22Rv1 (cell line): ENCODE results near the gene SALL1.

Experiments
- H3K27ac ChIP-seq: fragments of 450-650 bp; 2 replicates; pipeline ENCODE4 v1.5.1; 2017
- CTCF ChIP-seq: fragments of 450-650 bp; IDR thresholded peaks from 2 replicates; pipeline ENCODE4 v1.5.1; 2017; ENCODE audit warnings: mild to moderate bottlenecking
- ZFX ChIP-seq: fragments of 450-650 bp; IDR thresholded peaks from 2 replicates; pipeline ENCODE4 v1.6.1; 2017; ENCODE audit warnings: antibody characterized with exemption, borderline replicate concordance

SALL1 gene

DNA sequence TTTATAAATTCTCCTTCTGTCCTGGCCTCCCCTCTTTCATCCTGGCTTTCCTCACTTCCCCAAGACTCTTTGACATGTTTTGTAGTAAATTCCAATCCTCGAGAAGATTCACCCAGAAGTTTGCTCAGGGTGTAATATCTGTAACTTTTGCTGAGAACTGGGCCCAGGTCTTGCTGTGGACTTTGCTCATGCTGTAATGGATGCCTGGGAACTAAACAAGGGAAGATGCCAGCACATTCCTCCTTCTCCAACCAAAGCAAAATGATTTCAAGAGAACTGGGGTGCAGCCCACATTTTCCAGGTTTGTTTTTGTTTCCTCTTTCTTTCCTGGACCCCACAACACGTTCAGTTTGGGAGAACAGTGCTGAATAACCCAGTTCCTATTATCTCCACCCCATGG lies 6.6 kb upstream of the SALL1 start:
- no peak overlapping the region for H3K27ac ChIP-seq
- TF ChIP-seq CTCF (no peak), ZFX (no peak)

DNA sequence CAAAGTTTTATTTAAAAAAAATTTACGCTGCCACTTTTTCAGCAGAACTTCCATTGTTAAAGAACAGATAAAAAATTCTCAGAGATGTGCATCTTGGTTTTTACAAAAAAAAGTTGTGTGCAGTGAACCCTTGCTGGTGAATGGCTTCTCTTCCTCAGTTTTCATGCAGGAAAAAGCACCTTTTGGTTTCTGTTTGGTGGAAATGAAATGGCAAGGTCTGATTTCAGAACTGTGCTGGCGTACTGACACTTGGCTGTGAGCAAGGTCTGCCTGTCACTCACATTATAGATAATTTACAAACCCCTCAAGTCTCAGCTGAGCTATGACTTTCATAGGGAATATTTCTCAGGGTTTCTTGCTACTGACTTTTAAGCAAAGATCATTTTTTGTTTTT lies 5.7 kb upstream of the SALL1 start:
- H3K27ac ChIP-seq: no peak overlapping the region
- TF ChIP-seq CTCF (no peak), ZFX (no peak)

GRCh38 chr16:51155820-51156806 lies 5.0 kb upstream of the SALL1 start:
- H3K27ac ChIP-seq: no peak overlapping the region
- TF ChIP-seq ZFX: no peak
- TF ChIP-seq CTCF: no peak

DNA sequence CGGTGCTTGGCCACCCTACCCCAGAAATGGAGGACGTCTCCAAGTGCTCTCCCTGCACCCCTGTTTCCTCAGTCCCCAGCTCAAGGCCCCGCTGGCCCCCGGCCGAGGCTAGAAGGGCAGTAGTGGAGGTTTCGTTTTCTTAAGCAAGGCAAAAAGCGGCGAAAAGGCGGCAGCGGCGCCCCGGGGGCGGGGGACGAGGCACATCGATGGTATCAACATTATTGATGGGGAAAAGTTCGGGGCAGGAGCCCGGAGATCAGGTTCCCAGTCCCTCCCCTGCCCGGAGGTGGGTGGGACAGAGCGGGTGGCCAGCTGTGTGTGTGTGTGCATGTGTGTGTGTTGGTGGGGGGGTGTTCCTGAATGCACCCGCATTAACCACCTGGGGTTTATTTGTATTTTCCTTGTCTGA lies 4.1 kb upstream of the SALL1 start:
- H3K27ac ChIP-seq: no peak overlapping the region
- TF ChIP-seq CTCF: no peak
- no peak for TF ChIP-seq ZFX

- no peak for TF ChIP-seq CTCF
- TF ChIP-seq ZFX: no peak
- H3K27ac ChIP-seq: no peak overlapping the region
Observed at GRCh38 chr16:51154271-51155171, 3.5 kb upstream of the SALL1 start.

DNA sequence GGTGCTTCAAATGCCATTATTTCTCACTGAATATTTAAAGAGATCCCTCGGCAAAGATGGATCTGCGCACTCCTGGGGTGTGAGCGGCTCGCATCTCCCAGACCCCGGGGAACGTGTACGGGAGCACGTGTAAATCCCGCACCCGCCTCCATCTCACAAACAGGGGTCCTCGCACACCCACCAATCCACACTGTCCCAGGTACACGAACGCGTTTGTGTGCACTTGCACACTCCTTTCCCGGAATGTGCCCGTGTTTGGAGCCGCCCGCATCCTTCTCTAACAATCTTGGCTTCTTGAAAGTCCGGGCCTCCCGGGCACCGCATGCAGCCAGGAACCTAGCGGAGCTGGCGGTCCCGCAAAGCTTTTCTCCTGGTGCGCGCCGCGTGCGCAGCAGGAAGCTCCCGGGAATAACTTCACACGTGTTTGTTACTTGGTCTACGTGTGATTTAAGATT lies 2.5 kb upstream of the SALL1 start:
- H3K27ac ChIP-seq: no peak overlapping the region
- TF ChIP-seq CTCF: no peak
- TF ChIP-seq ZFX: no peak
